Measurements from ENCODE around the gene GDF2. TPM values are rescaled to one million over a fixed set of nuclear protein-coding genes. Genes with fewer than 3 reads are reported as not detected.

GDF2 gene
- total and polyA plus RNA-seq, 2 experiments from 2014 or later, result not detected

DNA sequence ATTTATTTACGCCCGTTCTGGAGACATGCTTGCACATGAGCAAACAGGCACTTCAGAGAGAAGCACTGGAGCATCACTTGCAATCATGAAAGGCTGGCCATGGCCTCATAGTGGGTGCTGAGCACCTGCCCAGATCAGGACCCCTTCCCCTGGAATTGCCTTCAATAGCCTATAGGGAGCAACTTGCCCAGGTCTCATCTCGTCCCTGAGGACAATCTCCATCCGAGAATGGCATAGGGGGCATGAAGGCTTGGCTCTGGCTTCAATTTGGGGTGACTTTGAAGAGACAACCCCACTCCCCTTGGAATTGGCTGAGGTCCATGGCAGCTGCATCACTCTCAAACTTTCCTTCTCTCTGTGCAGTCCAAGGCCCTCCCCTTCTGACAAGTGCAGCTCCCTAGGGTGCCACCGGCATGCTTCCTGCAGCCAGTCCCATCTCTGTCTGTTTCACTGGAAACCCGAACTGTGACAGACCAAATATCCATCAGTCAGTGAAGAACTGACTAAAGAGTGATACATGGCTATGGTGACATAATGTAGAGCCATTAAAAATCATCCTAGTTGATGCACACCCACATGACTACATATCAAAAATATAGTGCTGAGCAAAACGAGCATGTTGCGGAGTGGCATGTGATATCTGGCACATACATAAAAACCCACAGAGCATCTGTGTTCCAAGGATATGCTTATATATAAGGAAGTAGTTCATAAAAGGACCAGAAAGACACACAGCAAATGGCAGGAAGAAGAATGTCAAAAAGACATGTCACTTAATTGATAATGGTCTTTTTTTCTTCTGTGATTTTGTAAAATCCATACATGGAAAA, 12.4 kb downstream of the GDF2 start:
- no peaks in the 10 kb centered on the region for H3K9me2 ChIP-seq (ENCODE audit: insufficient read depth)
- H3K4me1 ChIP-seq (ENCODE audit: insufficient read depth), result no peaks in the 10 kb centered on the region
- ATAC-seq (no peak), DNase-seq (ENCODE audit: low spot score) (no peak)
- Mint-ChIP-seq H3K27me3 (ENCODE audit: insufficient read depth, low read depth, poor library complexity) (peaks cover 5% of the 10 kb centered on the region), H3K9me3 (no peaks in the 10 kb centered on the region), H3K4me1 (peaks cover 4% of the 10 kb centered on the region), H3K4me3 (no peak overlapping the region), H3K27ac (no peak overlapping the region), H3K36me3 (ENCODE audit: low read depth) (no peaks in the 10 kb centered on the region)
- no peak overlapping the region for H3K4me3 ChIP-seq
- TF ChIP-seq CREB1 (CRISPR knock-in tag; IDR thresholded peaks at IDR 0.05; ENCODE audit: low read depth) (no peak), EZH2 (IDR thresholded peaks at IDR 0.05; ENCODE audit: low read depth, unreplicated experiment) (no peak), ZNF331 (CRISPR knock-in tag; IDR thresholded peaks at IDR 0.05; ENCODE audit: low read depth) (no peak), JUNB (IDR thresholded peaks at IDR 0.05; ENCODE audit: unreplicated experiment) (no peak), EZH2phosphoT487 (IDR thresholded peaks at IDR 0.05; ENCODE audit: unreplicated experiment) (no peak), ZNF114 (CRISPR knock-in tag; IDR thresholded peaks at IDR 0.05) (no peak), POLR2AphosphoS5 (IDR thresholded peaks at IDR 0.05; ENCODE audit: low read depth) (no peak)
- TF ChIP-seq, protein P1, sequence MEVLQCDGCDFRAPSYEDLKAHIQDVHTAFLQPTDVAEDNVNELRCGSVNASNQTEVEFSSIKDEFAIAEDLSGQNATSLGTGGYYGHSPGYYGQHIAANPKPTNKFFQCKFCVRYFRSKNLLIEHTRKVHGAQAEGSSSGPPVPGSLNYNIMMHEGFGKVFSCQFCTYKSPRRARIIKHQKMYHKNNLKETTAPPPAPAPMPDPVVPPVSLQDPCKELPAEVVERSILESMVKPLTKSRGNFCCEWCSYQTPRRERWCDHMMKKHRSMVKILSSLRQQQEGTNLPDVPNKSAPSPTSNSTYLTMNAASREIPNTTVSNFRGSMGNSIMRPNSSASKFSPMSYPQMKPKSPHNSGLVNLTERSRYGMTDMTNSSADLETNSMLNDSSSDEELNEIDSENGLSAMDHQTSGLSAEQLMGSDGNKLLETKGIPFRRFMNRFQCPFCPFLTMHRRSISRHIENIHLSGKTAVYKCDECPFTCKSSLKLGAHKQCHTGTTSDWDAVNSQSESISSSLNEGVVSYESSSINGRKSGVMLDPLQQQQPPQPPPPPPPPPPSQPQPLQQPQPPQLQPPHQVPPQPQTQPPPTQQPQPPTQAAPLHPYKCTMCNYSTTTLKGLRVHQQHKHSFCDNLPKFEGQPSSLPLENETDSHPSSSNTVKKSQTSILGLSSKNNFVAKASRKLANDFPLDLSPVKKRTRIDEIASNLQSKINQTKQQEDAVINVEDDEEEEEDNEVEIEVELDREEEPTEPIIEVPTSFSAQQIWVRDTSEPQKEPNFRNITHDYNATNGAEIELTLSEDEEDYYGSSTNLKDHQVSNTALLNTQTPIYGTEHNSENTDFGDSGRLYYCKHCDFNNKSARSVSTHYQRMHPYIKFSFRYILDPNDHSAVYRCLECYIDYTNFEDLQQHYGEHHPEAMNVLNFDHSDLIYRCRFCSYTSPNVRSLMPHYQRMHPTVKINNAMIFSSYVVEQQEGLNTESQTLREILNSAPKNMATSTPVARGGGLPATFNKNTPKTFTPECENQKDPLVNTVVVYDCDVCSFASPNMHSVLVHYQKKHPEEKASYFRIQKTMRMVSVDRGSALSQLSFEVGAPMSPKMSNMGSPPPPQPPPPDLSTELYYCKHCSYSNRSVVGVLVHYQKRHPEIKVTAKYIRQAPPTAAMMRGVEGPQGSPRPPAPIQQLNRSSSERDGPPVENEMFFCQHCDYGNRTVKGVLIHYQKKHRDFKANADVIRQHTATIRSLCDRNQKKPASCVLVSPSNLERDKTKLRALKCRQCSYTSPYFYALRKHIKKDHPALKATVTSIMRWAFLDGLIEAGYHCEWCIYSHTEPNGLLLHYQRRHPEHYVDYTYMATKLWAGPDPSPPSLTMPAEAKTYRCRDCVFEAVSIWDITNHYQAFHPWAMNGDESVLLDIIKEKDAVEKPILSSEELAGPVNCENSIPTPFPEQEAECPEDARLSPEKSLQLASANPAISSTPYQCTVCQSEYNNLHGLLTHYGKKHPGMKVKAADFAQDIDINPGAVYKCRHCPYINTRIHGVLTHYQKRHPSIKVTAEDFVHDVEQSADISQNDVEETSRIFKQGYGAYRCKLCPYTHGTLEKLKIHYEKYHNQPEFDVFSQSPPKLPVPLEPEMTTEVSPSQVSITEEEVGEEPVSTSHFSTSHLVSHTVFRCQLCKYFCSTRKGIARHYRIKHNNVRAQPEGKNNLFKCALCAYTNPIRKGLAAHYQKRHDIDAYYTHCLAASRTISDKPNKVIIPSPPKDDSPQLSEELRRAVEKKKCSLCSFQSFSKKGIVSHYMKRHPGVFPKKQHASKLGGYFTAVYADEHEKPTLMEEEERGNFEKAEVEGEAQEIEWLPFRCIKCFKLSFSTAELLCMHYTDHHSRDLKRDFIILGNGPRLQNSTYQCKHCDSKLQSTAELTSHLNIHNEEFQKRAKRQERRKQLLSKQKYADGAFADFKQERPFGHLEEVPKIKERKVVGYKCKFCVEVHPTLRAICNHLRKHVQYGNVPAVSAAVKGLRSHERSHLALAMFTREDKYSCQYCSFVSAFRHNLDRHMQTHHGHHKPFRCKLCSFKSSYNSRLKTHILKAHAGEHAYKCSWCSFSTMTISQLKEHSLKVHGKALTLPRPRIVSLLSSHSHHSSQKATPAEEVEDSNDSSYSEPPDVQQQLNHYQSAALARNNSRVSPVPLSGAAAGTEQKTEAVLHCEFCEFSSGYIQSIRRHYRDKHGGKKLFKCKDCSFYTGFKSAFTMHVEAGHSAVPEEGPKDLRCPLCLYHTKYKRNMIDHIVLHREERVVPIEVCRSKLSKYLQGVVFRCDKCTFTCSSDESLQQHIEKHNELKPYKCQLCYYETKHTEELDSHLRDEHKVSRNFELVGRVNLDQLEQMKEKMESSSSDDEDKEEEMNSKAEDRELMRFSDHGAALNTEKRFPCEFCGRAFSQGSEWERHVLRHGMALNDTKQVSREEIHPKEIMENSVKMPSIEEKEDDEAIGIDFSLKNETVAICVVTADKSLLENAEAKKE (CRISPR knock-in tag; IDR thresholded peaks at IDR 0.05), result no peak
- TF ChIP-seq, protein P2, sequence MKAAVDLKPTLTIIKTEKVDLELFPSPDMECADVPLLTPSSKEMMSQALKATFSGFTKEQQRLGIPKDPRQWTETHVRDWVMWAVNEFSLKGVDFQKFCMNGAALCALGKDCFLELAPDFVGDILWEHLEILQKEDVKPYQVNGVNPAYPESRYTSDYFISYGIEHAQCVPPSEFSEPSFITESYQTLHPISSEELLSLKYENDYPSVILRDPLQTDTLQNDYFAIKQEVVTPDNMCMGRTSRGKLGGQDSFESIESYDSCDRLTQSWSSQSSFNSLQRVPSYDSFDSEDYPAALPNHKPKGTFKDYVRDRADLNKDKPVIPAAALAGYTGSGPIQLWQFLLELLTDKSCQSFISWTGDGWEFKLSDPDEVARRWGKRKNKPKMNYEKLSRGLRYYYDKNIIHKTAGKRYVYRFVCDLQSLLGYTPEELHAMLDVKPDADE (IDR thresholded peaks at IDR 0.05), result no peak
- TF ChIP-seq, protein P3, sequence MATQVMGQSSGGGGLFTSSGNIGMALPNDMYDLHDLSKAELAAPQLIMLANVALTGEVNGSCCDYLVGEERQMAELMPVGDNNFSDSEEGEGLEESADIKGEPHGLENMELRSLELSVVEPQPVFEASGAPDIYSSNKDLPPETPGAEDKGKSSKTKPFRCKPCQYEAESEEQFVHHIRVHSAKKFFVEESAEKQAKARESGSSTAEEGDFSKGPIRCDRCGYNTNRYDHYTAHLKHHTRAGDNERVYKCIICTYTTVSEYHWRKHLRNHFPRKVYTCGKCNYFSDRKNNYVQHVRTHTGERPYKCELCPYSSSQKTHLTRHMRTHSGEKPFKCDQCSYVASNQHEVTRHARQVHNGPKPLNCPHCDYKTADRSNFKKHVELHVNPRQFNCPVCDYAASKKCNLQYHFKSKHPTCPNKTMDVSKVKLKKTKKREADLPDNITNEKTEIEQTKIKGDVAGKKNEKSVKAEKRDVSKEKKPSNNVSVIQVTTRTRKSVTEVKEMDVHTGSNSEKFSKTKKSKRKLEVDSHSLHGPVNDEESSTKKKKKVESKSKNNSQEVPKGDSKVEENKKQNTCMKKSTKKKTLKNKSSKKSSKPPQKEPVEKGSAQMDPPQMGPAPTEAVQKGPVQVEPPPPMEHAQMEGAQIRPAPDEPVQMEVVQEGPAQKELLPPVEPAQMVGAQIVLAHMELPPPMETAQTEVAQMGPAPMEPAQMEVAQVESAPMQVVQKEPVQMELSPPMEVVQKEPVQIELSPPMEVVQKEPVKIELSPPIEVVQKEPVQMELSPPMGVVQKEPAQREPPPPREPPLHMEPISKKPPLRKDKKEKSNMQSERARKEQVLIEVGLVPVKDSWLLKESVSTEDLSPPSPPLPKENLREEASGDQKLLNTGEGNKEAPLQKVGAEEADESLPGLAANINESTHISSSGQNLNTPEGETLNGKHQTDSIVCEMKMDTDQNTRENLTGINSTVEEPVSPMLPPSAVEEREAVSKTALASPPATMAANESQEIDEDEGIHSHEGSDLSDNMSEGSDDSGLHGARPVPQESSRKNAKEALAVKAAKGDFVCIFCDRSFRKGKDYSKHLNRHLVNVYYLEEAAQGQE (IDR thresholded peaks at IDR 0.05; ENCODE audit: unreplicated experiment), result no peak
- TF ChIP-seq, protein P4, sequence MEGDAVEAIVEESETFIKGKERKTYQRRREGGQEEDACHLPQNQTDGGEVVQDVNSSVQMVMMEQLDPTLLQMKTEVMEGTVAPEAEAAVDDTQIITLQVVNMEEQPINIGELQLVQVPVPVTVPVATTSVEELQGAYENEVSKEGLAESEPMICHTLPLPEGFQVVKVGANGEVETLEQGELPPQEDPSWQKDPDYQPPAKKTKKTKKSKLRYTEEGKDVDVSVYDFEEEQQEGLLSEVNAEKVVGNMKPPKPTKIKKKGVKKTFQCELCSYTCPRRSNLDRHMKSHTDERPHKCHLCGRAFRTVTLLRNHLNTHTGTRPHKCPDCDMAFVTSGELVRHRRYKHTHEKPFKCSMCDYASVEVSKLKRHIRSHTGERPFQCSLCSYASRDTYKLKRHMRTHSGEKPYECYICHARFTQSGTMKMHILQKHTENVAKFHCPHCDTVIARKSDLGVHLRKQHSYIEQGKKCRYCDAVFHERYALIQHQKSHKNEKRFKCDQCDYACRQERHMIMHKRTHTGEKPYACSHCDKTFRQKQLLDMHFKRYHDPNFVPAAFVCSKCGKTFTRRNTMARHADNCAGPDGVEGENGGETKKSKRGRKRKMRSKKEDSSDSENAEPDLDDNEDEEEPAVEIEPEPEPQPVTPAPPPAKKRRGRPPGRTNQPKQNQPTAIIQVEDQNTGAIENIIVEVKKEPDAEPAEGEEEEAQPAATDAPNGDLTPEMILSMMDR (conservative IDR thresholded peaks at IDR 0.05; ENCODE audit: low read depth in 2 of 2), result no peak
- H2AFZ ChIP-seq, result no peak overlapping the region
- no peaks in the 10 kb centered on the region for H3K79me2 ChIP-seq (replicated peaks; ENCODE audit: insufficient read depth)
- no peak overlapping the region for H3K4me2 ChIP-seq
- H4K20me1 ChIP-seq (replicated peaks; ENCODE audit: insufficient read depth), result no peaks in the 10 kb centered on the region
- no peaks in the 10 kb centered on the region for H3K27me3 ChIP-seq (ENCODE audit: insufficient read depth)
- H3K36me3 ChIP-seq (ENCODE audit: insufficient read depth), result no peaks in the 10 kb centered on the region
- H3K27ac ChIP-seq (ENCODE audit: low read depth), result no peak overlapping the region
- H3F3A ChIP-seq (replicated peaks; ENCODE audit: low read depth), result no peaks in the 10 kb centered on the region

All from GM23338 (cell line).